Measurements from ENCODE around the gene SPINK8. TPM values are rescaled to one million over a fixed set of nuclear protein-coding genes. Genes with fewer than 3 reads are reported as not detected.

The SPINK8 gene
- total RNA-seq, 1 experiment from 2014 or later: not detected

- H4K8ac ChIP-seq (replicated peaks; ENCODE audit: insufficient read length, low read depth, low read length): no peak overlapping the region
- H2BK20ac ChIP-seq (ENCODE audit: low read depth, low read length, poor library complexity, severe bottlenecking): no peak overlapping the region
- no peak overlapping the region for H2AFZ ChIP-seq (ENCODE audit: low read length)
- no peak overlapping the region for H2BK120ac ChIP-seq (ENCODE audit: low read depth, low read length, poor library complexity, severe bottlenecking)
- H3K56ac ChIP-seq (ENCODE audit: insufficient read length, low read depth, low read length): no peak overlapping the region
- H4K91ac ChIP-seq (ENCODE audit: insufficient read length, low read depth, low read length): no peak overlapping the region
- no peak overlapping the region for H4K5ac ChIP-seq (ENCODE audit: insufficient read length, low read depth, low read length)
- H3K14ac ChIP-seq (ENCODE audit: insufficient read depth, low read length): no peak overlapping the region
- H2AK5ac ChIP-seq (ENCODE audit: insufficient read length, low read length): no peak overlapping the region
- no peaks in the 10 kb centered on the region for H4K20me1 ChIP-seq (ENCODE audit: control insufficient read depth, insufficient read depth, insufficient read length)
- Mint-ChIP-seq H3K4me3 (no peak overlapping the region), H3K9me3 (peaks cover 10 to 13% of the 10 kb centered on the region in 2 experiments; a peak in 4 of 5 replicates), H3K27me3 (ENCODE audit: low read depth) (no peaks in the 10 kb centered on the region; the same call in 1 of the 2 replicates), H3K4me1 (peaks cover 0 to 4% of the 10 kb centered on the region in 2 experiments; a peak in 1 of 4 replicates), H3K27ac (no peak overlapping the region), H3K36me3 (ENCODE audit: insufficient read depth in 1 of 3, low read depth in 3 of 3) (peaks cover 20 to 48% (median 41%) of the 10 kb centered on the region in 3 experiments)
- H3K4me2 ChIP-seq (ENCODE audit: insufficient read depth, insufficient read length, low read length): no peak overlapping the region
- no peak overlapping the region for H3K27ac ChIP-seq (ENCODE audit: insufficient read length, low read depth, low read length)
- H3T11ph ChIP-seq (ENCODE audit: low read length): no peak overlapping the region
- no peak for TF ChIP-seq CTCF (conservative IDR thresholded peaks at IDR 0.05)
- H3K23ac ChIP-seq (ENCODE audit: insufficient read length, low read depth, low read length): no peak overlapping the region
- H2BK12ac ChIP-seq (ENCODE audit: insufficient read length, low read depth, low read length): no peak overlapping the region
- H2BK5ac ChIP-seq (ENCODE audit: insufficient read length, low read length): no peak overlapping the region
- no peak overlapping the region for H2BK15ac ChIP-seq (ENCODE audit: low read depth, low read length)
- peaks cover 2% of the 10 kb centered on the region for H3K79me1 ChIP-seq (ENCODE audit: insufficient read depth, low read depth, low read length, poor library complexity, severe bottlenecking)
- no peak overlapping the region for H3K18ac ChIP-seq (ENCODE audit: insufficient read length, low read depth, low read length)
- no CpG with 5 or more reads among the region's 3 CpGs for WGBS (ENCODE audit: extremely low coverage, insufficient read length, low lambda C conversion rate)
- H3K9ac ChIP-seq (ENCODE audit: extremely low read depth, insufficient read length, low read length): no peak overlapping the region
- no peaks in the 10 kb centered on the region for H3K4me1 ChIP-seq (ENCODE audit: insufficient read depth, low read length)
- no peaks in the 10 kb centered on the region for H3K27me3 ChIP-seq (ENCODE audit: insufficient read depth, low read length)
- H3K4ac ChIP-seq (ENCODE audit: low read depth, low read length): no peak overlapping the region
- no peaks in the 10 kb centered on the region for H3K23me2 ChIP-seq (ENCODE audit: insufficient read length, low read depth, low read length, poor library complexity, severe bottlenecking)
- no peaks in the 10 kb centered on the region for H3K79me2 ChIP-seq (ENCODE audit: insufficient read depth, low read length)
- DNase-seq: no peak
- no peaks in the 10 kb centered on the region for H3K9me3 ChIP-seq (ENCODE audit: control insufficient read depth, low read depth, low read length)
Observed at GRCh38 chr3:48286308-48286707, 47.2 kb downstream of the SPINK8 start.
